MM.1S (cell line): Measurements from ENCODE around the gene BNIP5.

Experiments used
- EZH2phosphoT487 ChIP-seq: fragments of 300-600 bp; sonication (generic); IDR thresholded peaks from 2 replicates; pipeline ENCODE4 v1.6.1; 2018; ENCODE audit warnings: antibody characterized with exemption, low read length
- TF ChIP-seq, protein P1 (sequence below): fragments of 300-600 bp; sonication (generic); IDR thresholded peaks from 2 replicates; pipeline ENCODE4 v1.5.1; 2016; ENCODE audit warnings: antibody characterized with exemption, low read length, mixed read lengths

GRCh38 chr6:36297051-36297450 lies 39.6 kb downstream of the BNIP5 start:
- TF ChIP-seq EZH2phosphoT487, result no peak
- TF ChIP-seq, protein P1, sequence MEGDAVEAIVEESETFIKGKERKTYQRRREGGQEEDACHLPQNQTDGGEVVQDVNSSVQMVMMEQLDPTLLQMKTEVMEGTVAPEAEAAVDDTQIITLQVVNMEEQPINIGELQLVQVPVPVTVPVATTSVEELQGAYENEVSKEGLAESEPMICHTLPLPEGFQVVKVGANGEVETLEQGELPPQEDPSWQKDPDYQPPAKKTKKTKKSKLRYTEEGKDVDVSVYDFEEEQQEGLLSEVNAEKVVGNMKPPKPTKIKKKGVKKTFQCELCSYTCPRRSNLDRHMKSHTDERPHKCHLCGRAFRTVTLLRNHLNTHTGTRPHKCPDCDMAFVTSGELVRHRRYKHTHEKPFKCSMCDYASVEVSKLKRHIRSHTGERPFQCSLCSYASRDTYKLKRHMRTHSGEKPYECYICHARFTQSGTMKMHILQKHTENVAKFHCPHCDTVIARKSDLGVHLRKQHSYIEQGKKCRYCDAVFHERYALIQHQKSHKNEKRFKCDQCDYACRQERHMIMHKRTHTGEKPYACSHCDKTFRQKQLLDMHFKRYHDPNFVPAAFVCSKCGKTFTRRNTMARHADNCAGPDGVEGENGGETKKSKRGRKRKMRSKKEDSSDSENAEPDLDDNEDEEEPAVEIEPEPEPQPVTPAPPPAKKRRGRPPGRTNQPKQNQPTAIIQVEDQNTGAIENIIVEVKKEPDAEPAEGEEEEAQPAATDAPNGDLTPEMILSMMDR, result no peak
